AG04449 (cell line): Measurements from ENCODE around the gene ANAPC2.

ENCODE experiments used
- CTCF ChIA-PET: fragments of 350-600 bp; formaldehyde crosslinking; extraction: SDS; loops from one replicate; lab custom pipeline; 2021; ENCODE audit warnings: antibody characterized with exemption; lab: Yijun Ruan, JAX
- POLR2A ChIA-PET: fragments of 400-600, 350-600 bp; formaldehyde crosslinking; extraction: SDS; loops from one replicate; lab custom pipeline; 2020; ENCODE audit warnings: antibody characterized with exemption, inconsistent platforms; lab: Yijun Ruan, JAX
- DNase-seq: peaks from one replicate; pipeline ENCODE4 v3.0.0-alpha.2; 2010; ENCODE audit warnings: low read depth, low spot score
- H3K4me3 ChIP-seq: 2 replicates; pipeline ENCODE4 v1.5.1; 2011; ENCODE audit warnings: low read depth, mild to moderate bottlenecking, control low read depth, low read length
- TF ChIP-seq, protein P1 (sequence below): IDR thresholded peaks from one replicate; pipeline ENCODE4 v1.5.1; 2011; ENCODE audit warnings: mild to moderate bottlenecking, moderate library complexity, low read length, control low read depth, inconsistent platforms; ENCODE audit not compliant: insufficient read depth; ENCODE audit errors: missing control alignments

Gene ANAPC2

GRCh38 chr9:137206602-137207001 is 18.2 kb upstream of the ANAPC2 start:
- ChIA-PET POLR2A (interaction anchor here (2.5 kb wide), 1 partner anchor 34 kb away, joined by 9 read pairs; the partner anchor contains the start of gene TUBB4B), CTCF (interaction anchor here (0.7 to 2.4 kb wide), 7 partner anchors 9 to 177 kb away, joined by 3 to 12 read pairs (median 3); partner anchors contain the start of genes RNF224 and SSNA1)
- DNase-seq, result no peak
- TF ChIP-seq, protein P1, sequence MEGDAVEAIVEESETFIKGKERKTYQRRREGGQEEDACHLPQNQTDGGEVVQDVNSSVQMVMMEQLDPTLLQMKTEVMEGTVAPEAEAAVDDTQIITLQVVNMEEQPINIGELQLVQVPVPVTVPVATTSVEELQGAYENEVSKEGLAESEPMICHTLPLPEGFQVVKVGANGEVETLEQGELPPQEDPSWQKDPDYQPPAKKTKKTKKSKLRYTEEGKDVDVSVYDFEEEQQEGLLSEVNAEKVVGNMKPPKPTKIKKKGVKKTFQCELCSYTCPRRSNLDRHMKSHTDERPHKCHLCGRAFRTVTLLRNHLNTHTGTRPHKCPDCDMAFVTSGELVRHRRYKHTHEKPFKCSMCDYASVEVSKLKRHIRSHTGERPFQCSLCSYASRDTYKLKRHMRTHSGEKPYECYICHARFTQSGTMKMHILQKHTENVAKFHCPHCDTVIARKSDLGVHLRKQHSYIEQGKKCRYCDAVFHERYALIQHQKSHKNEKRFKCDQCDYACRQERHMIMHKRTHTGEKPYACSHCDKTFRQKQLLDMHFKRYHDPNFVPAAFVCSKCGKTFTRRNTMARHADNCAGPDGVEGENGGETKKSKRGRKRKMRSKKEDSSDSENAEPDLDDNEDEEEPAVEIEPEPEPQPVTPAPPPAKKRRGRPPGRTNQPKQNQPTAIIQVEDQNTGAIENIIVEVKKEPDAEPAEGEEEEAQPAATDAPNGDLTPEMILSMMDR, result no peak
- H3K4me3 ChIP-seq, result peak overlapping the region; percentile 94

DNA sequence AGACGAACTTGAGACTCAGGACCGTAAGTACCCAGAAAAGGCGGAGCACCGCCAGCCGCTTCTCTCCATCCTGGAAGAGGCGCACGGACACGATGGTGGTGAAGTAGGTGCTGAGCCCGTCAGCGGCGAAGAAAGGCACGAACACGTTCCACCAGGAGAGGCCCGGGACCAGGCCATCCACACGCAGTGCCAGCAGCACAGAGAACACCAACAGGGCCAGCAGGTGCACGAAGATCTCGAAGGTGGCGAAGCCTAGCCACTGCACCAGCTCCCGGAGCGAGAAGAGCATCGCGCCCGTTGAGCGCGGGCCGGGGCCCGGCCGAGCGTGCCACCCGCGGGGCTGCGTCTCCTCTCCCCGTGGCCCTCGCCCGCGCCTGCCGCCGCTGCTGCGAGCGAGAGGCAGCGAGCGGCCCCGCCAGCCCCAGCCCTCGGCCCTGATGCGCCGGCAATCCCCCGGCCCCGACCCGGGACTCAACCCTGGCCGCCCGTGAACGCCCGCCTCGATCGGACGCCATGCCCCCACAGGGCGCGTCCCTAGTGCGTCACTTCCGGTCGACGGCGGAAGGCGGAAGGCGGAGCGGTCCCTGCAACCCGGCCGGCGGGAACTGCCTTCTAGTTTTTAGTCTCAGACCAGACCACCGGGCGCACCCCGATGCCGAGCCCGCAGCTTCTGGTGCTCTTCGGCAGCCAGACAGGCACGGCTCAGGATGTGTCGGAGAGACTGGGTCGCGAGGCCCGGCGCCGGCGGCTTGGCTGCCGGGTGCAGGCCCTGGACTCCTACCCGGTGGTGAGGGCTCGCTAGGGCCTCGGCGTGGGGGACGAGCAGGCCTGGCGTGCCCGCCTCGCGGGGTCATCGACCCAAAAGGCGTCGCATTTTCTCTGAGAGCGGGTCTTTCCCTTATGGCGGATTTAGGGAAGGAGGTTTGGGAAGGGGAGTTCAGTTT is 17.0 kb upstream of the ANAPC2 start, which contains the start of the genes NDOR1 and TMEM203:
Gene NDOR1, plus strand, starts transcription at position 575 of the 944 bp plus-strand sequence. Its CDS starts 78 bp downstream, at position 653.
Gene TMEM203, minus strand, starts transcription at position 523 of the 944 bp plus-strand sequence. Its CDS starts 234 bp downstream, at position 289.
- CTCF ChIA-PET, result interaction anchor here (1.1 to 2.7 kb wide), 6 partner anchors 9 to 78 kb away, joined by 3 to 12 read pairs (median 3); no protein-coding TSS in a partner anchor
- POLR2A ChIA-PET, result interaction anchor here (0.7 to 2.5 kb wide), 4 partner anchors 16 to 141 kb away, joined by 4 to 9 read pairs (median 5); partner anchors contain the start of gene TUBB4B

GRCh38 chr9:137204731-137205125 is 16.4 kb upstream of the ANAPC2 start:
- CTCF ChIA-PET, result interaction anchor here (1.0 to 2.7 kb wide), 8 partner anchors 8 to 77 kb away, joined by 3 to 10 read pairs (median 3); partner anchors contain the start of genes ANAPC2, RNF224 and SSNA1
- H3K4me3 ChIP-seq, result peak overlapping the region; percentile 94
- no peak for DNase-seq
- POLR2A ChIA-PET, result interaction anchor here (0.7 to 2.5 kb wide), 4 partner anchors 16 to 140 kb away, joined by 4 to 9 read pairs (median 5); partner anchors contain the start of gene TUBB4B
- TF ChIP-seq, protein P1, result no peak

More for the DNA sequence above, 17.0 kb upstream of the ANAPC2 start, which contains the start of the genes NDOR1 and TMEM203:
- TF ChIP-seq, protein P1, result no peak
- DNase-seq, result no peak
- H3K4me3 ChIP-seq, result peak within 1 kb of the TSS; percentile 94

- no peak for DNase-seq
- no peak overlapping the region for H3K4me3 ChIP-seq
- TF ChIP-seq, protein P1, result no peak
- POLR2A ChIA-PET, result interaction anchor here (1.0 to 1.2 kb wide), 2 partner anchors 14 to 20 kb away, joined by 3 read pairs; partner anchors contain the start of genes ANAPC2 and SSNA1
- CTCF ChIA-PET, result interaction anchor here (1.8 to 2.7 kb wide), 2 partner anchors 24 to 35 kb away, joined by 9 to 10 read pairs; partner anchors contain the start of gene RNF224
These were observed 14.6 kb upstream of the ANAPC2 start for GRCh38 chr9:137202966-137203365.

DNA sequence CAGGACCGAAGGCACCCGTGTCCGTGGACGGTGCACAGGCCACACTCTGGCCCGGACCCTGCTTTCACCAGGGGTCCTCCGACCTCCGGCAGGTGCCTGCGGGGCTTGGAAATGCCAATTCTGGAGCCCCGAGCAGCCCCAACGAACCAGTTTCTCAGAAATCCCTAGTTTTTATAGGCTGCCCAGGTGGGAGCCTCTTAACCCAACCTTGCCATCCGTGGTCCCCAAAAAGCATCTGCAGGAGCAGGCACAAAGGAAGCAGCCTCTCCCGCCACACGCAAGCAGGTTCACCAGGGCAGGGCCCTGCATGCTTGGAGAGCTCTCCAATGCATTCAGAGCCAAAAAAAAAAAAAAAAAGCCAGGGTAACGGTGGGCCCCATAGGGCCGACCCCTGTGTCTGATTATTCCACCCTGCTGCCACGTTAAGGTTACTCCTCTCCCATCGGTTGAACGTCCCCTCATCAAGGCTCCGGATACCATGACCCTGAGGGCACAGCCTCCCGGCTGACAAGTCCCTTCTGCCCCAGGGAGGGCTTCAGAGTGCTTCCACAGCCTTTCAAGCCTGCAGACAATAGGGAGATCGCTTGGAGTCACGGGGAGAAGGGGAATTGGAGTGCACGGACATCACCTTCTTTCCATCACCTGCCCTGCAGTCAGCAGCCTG is 13.0 kb upstream of the ANAPC2 start:
- ChIA-PET CTCF (interaction anchor here (0.9 to 1.4 kb wide), 8 partner anchors 9 to 172 kb away, joined by 3 to 7 read pairs (median 4); partner anchors contain the start of gene RNF208), POLR2A (interaction anchor here (0.6 to 1.7 kb wide), 9 partner anchors 8 to 41 kb away, joined by 3 to 12 read pairs (median 3); partner anchors contain the start of genes ANAPC2 and TUBB4B)
- no peak for DNase-seq
- peak overlapping the region; percentile 79 for H3K4me3 ChIP-seq
- TF ChIP-seq, protein P1, result no peak
